HG03571 (cell line): ENCODE data around the gene IRF2BP2.

Source experiments
- ATAC-seq: cut with Tn5 transposase; IDR thresholded peaks from one replicate; pipeline ENCODE4 v1.9.1; 2021; ENCODE audit not compliant: unreplicated experiment

The IRF2BP2 gene

GRCh38 chr1:234614081-234614489 lies 4.1 kb upstream of the IRF2BP2 start:
- ATAC-seq = no peak

- no peak for ATAC-seq
Observed at GRCh38 chr1:234613128-234613875, 3.3 kb upstream of the IRF2BP2 start.

GRCh38 chr1:234612352-234613127 lies 2.6 kb upstream of the IRF2BP2 start:
- ATAC-seq = peak; percentile 29

- ATAC-seq = no peak
Observed at GRCh38 chr1:234611847-234612351, 1.9 kb upstream of the IRF2BP2 start.

GRCh38 chr1:234611225-234611846 lies 1.4 kb upstream of the IRF2BP2 start:
- peak; percentile 17 for ATAC-seq

- ATAC-seq = peak; percentile 35
Observed at GRCh38 chr1:234610666-234611224, 767 bp upstream of the IRF2BP2 start.

GRCh38 chr1:234609691-234610042 lies 311 bp downstream of the IRF2BP2 start:
- no peak for ATAC-seq

- no peak for ATAC-seq
Observed at GRCh38 chr1:234608911-234609690, 877 bp downstream of the IRF2BP2 start.

- no peak for ATAC-seq
Observed at GRCh38 chr1:234608025-234608910, 1.7 kb downstream of the IRF2BP2 start.

- no peak for ATAC-seq
Observed at GRCh38 chr1:234607109-234608024, 2.6 kb downstream of the IRF2BP2 start.

GRCh38 chr1:234606784-234607108 lies 3.2 kb downstream of the IRF2BP2 start:
- no peak for ATAC-seq

GRCh38 chr1:234605983-234606783 lies 3.8 kb downstream of the IRF2BP2 start:
- ATAC-seq = no peak

- ATAC-seq = no peak
Observed at GRCh38 chr1:234605399-234605982, 4.5 kb downstream of the IRF2BP2 start.

- ATAC-seq = no peak
Observed at GRCh38 chr1:234604495-234605398, 5.2 kb downstream of the IRF2BP2 start.

GRCh38 chr1:234603221-234604204 lies 6.5 kb downstream of the IRF2BP2 start:
- ATAC-seq = no peak
